Measurements from ENCODE around the gene SLC34A1.

GRCh38 chr5:177428574-177429217 lies 44.5 kb downstream of the SLC34A1 start:
- TF ChIP-seq CTCF (IDR thresholded peaks at IDR 0.05; ENCODE audit: low read length) (no peak), EZH2phosphoT487 (IDR thresholded peaks at IDR 0.05; ENCODE audit: low read length) (no peak)

Measured in MM.1S (cell line).